H9 (cell line): ENCODE data around the gene TRH. TPM values are rescaled to one million over a fixed set of nuclear protein-coding genes. Genes with fewer than 3 reads are reported as not detected.

ENCODE experiments used
- DNase-seq: peaks from one replicate; pipeline ENCODE4 v3.0.0-alpha.2; 2017
- H2AFZ ChIP-seq: one replicate; pipeline ENCODE4 v1.6.1; 2013; ENCODE audit warnings: mild to moderate bottlenecking, low read length, control low read depth, moderate library complexity
- H2AK5ac ChIP-seq: 2 replicates; pipeline ENCODE4 v1.6.1; 2013; ENCODE audit warnings: low read length, control low read depth, mixed read lengths; ENCODE audit not compliant: insufficient read length
- H2BK120ac ChIP-seq: one replicate; pipeline ENCODE4 v1.6.1; 2013; ENCODE audit warnings: low read depth, mild to moderate bottlenecking, low read length, control low read depth, inconsistent platforms; ENCODE audit not compliant: poor library complexity, severe bottlenecking
- H2BK12ac ChIP-seq: 2 replicates; pipeline ENCODE4 v1.6.1; 2013; ENCODE audit warnings: low read length, control low read depth, mixed read lengths, low read depth; ENCODE audit not compliant: insufficient read length
- H2BK15ac ChIP-seq: 2 replicates; pipeline ENCODE4 v1.6.1; 2013; ENCODE audit warnings: low read depth, low read length, control low read depth
- H2BK20ac ChIP-seq: one replicate; pipeline ENCODE4 v1.6.1; 2013; ENCODE audit warnings: low read depth, mild to moderate bottlenecking, low read length, control low read depth, inconsistent platforms; ENCODE audit not compliant: poor library complexity, severe bottlenecking
- H2BK5ac ChIP-seq: 2 replicates; pipeline ENCODE4 v1.6.1; 2013; ENCODE audit warnings: low read length, control low read depth, mixed read lengths; ENCODE audit not compliant: insufficient read length
- H3K14ac ChIP-seq: 2 replicates; pipeline ENCODE4 v1.6.1; 2013; ENCODE audit warnings: low read length, control low read depth; ENCODE audit not compliant: insufficient read depth
- H3K18ac ChIP-seq: 2 replicates; pipeline ENCODE4 v1.6.1; 2013; ENCODE audit warnings: low read depth, mild to moderate bottlenecking, mixed read lengths, low read length, control low read depth; ENCODE audit not compliant: insufficient read length
- H3K23ac ChIP-seq: 2 replicates; pipeline ENCODE4 v1.6.1; 2013; ENCODE audit warnings: low read length, control low read depth, mixed read lengths, low read depth; ENCODE audit not compliant: insufficient read length
- H3K23me2 ChIP-seq: 2 replicates; pipeline ENCODE4 v1.6.1; 2013; ENCODE audit warnings: low read depth, mild to moderate bottlenecking, mixed read lengths, low read length, control low read depth; ENCODE audit not compliant: insufficient read length, poor library complexity, severe bottlenecking
- H3K27ac ChIP-seq: 2 replicates; pipeline ENCODE4 v1.5.1; 2013; ENCODE audit warnings: low read length, control low read depth, mixed read lengths, low read depth; ENCODE audit not compliant: insufficient read length
- H3K27me3 ChIP-seq: 2 replicates; pipeline ENCODE4 v1.6.1; 2013; ENCODE audit warnings: low read length, control low read depth, inconsistent platforms; ENCODE audit not compliant: insufficient read depth
- H3K4ac ChIP-seq: 2 replicates; pipeline ENCODE4 v1.6.1; 2013; ENCODE audit warnings: low read depth, mild to moderate bottlenecking, control low read depth, inconsistent platforms, low read length, moderate library complexity
- H3K4me1 ChIP-seq: 2 replicates; pipeline ENCODE4 v1.6.1; 2013; ENCODE audit warnings: low read length, control low read depth, inconsistent platforms; ENCODE audit not compliant: insufficient read depth
- H3K4me2 ChIP-seq: 2 replicates; pipeline ENCODE4 v1.6.1; 2013; ENCODE audit warnings: low read length, control low read depth, mixed read lengths; ENCODE audit not compliant: insufficient read length, insufficient read depth
- H3K56ac ChIP-seq: 2 replicates; pipeline ENCODE4 v1.6.1; 2013; ENCODE audit warnings: low read depth, mild to moderate bottlenecking, mixed read lengths, low read length, control low read depth; ENCODE audit not compliant: insufficient read length
- H3K79me1 ChIP-seq: 2 replicates; pipeline ENCODE4 v1.6.1; 2013; ENCODE audit warnings: low read depth, mild to moderate bottlenecking, moderate library complexity, low read length, control low read depth, inconsistent platforms; ENCODE audit not compliant: insufficient read depth, poor library complexity, severe bottlenecking
- H3K79me2 ChIP-seq: 2 replicates; pipeline ENCODE4 v1.6.1; 2013; ENCODE audit warnings: low read length, control low read depth, inconsistent platforms; ENCODE audit not compliant: insufficient read depth
- H3K9ac ChIP-seq: 2 replicates; pipeline ENCODE4 v1.6.1; 2013; ENCODE audit warnings: low read length, control low read depth, mixed read lengths; ENCODE audit not compliant: insufficient read length; ENCODE audit errors: extremely low read depth
- H3K9me3 ChIP-seq: one replicate; pipeline ENCODE4 v1.6.1; 2013; ENCODE audit warnings: low read depth, low read length, inconsistent platforms; ENCODE audit not compliant: control insufficient read depth
- H3T11ph ChIP-seq: one replicate; pipeline ENCODE4 v1.6.1; 2013; ENCODE audit warnings: mild to moderate bottlenecking, low read length, control low read depth, inconsistent platforms
- H4K20me1 ChIP-seq: one replicate; pipeline ENCODE4 v1.6.1; 2013; ENCODE audit not compliant: control insufficient read depth, insufficient read length, insufficient read depth
- H4K5ac ChIP-seq: 2 replicates; pipeline ENCODE4 v1.6.1; 2013; ENCODE audit warnings: low read depth, mild to moderate bottlenecking, mixed read lengths, low read length, control low read depth; ENCODE audit not compliant: insufficient read length
- H4K8ac ChIP-seq: replicated peaks from 2 replicates; pipeline ENCODE4 v1.6.1; 2013; ENCODE audit warnings: low read length, control low read depth, mixed read lengths, low read depth; ENCODE audit not compliant: insufficient read length
- H4K91ac ChIP-seq: 2 replicates; pipeline ENCODE4 v1.6.1; 2013; ENCODE audit warnings: low read depth, mild to moderate bottlenecking, moderate library complexity, mixed read lengths, low read length, control low read depth; ENCODE audit not compliant: insufficient read length
- H3K27ac Mint-ChIP-seq, 3 experiments: 2 replicates in 2 of 3; 3 replicates in 1 of 3; pipeline ENCODE4 v1.8.0; 2020 to 2021; ENCODE audit warnings: mixed read lengths in 3 of 3, mild to moderate bottlenecking in 1 of 3, moderate library complexity in 1 of 3
- H3K27me3 Mint-ChIP-seq: 2 replicates; pipeline ENCODE4 v1.8.0; 2021; ENCODE audit warnings: low read depth, mild to moderate bottlenecking, moderate library complexity, mixed read lengths
- H3K36me3 Mint-ChIP-seq, 3 experiments: 2 replicates in 2 of 3; 3 replicates in 1 of 3; pipeline ENCODE4 v1.8.0; 2020 to 2021; ENCODE audit warnings: low read depth in 3 of 3, mixed read lengths in 3 of 3; ENCODE audit not compliant: insufficient read depth in 1 of 3
- H3K4me1 Mint-ChIP-seq, 2 experiments: 2 replicates each; pipeline ENCODE4 v1.8.0; 2020; ENCODE audit warnings: mixed read lengths in 2 of 2
- H3K4me3 Mint-ChIP-seq, 2 experiments: 2 replicates in 1 of 2; 3 replicates in 1 of 2; pipeline ENCODE4 v1.8.0; 2020 to 2021; ENCODE audit warnings: mild to moderate bottlenecking in 2 of 2, mixed read lengths in 2 of 2, moderate library complexity in 1 of 2
- H3K9me3 Mint-ChIP-seq, 2 experiments: 2 replicates in 1 of 2; 3 replicates in 1 of 2; pipeline ENCODE4 v1.8.0; 2020; ENCODE audit warnings: mild to moderate bottlenecking in 2 of 2, mixed read lengths in 2 of 2, moderate library complexity in 1 of 2
- WGBS: extraction: QIAGEN DNeasy Blood & Tissue Kit; methylation state at CpG from one replicate; pipeline ENCODE4 v1.1.7; 2013; ENCODE audit warnings: missing lambda C conversion rate, low lambda C conversion rate, mixed read lengths; ENCODE audit not compliant: insufficient read length; ENCODE audit errors: extremely low coverage; 5-methylcytosine and 5-hydroxymethylcytosine counted together
- total RNA-seq: library from RNA; stranded (reverse); gene quantifications from 2 replicates; pipeline ENCODE4 v1.2.1, GENCODE V29; 2021
- TF ChIP-seq, protein P1 (sequence below): fragments of 200-600 bp; sonication (generic); conservative IDR thresholded peaks from 3 replicates; pipeline ENCODE4 v1.8.0; 2021; ENCODE audit warnings: antibody characterized with exemption, mild to moderate bottlenecking

Gene TRH
- total RNA-seq, 1 experiment from 2014 or later, result not detected

DNA sequence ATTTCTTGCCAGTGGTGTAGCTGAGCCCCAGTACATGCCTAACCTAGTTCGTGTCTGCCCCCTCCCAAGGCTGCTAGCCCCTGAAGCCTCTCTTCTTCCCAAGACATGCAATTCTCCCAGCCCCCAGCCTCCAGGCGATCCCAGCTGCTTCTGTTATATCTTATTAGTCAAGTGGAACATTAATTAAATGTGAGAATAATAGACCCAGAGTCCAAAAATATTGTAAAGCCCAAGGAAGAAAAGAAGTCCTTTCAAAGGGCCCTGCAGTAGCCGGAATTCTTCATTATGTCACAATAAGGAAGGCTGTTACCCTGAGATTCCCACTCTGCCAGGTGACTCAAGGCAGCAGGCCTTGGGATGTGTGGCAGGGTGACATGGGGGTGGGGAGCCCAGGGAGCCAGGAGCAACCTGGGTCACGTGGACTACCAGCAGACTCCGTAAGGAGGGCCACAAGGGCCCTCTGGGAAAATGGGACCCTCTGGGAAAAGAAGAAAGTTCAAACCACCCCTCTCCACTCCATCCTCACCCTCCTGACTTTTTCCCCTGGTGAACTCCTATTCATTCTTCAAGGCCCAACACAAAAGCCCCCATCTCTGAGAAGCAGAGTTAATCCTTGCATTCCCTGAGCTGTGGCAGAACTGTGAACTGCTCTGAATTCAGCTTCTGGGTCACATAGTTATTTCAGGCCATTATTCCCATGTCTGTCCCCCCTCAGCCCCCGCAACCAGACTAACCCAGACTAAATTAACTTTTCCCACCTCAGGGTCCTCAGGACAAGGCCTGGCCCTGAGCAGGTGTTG lies 21.8 kb upstream of the TRH start:
- no peak overlapping the region for H3K27ac Mint-ChIP-seq
- no peak overlapping the region for H3K9ac ChIP-seq

More for the DNA sequence above, 21.8 kb upstream of the TRH start:
- Histone ChIP-seq H3K4me2 (no peak overlapping the region), H3K4ac (no peak overlapping the region), H2AK5ac (no peak overlapping the region), H4K8ac (no peak overlapping the region), H3T11ph (no peak overlapping the region), H3K14ac (no peak overlapping the region), H3K56ac (no peak overlapping the region), H2BK12ac (no peak overlapping the region), H3K79me1 (no peaks in the 10 kb centered on the region), H2BK20ac (no peak overlapping the region), H3K18ac (no peak overlapping the region), H3K4me1 (no peaks in the 10 kb centered on the region), H3K9me3 (no peaks in the 10 kb centered on the region), H3K27me3 (no peaks in the 10 kb centered on the region), H2BK5ac (no peak overlapping the region), H3K27ac (no peak overlapping the region), H4K91ac (no peak overlapping the region), H2BK15ac (no peak overlapping the region), H2AFZ (no peak overlapping the region), H3K79me2 (no peaks in the 10 kb centered on the region), H4K20me1 (no peaks in the 10 kb centered on the region), H2BK120ac (no peak overlapping the region), H3K23me2 (no peaks in the 10 kb centered on the region), H3K23ac (no peak overlapping the region), H4K5ac (no peak overlapping the region)
- no peaks in the 10 kb centered on the region for H3K9me3 Mint-ChIP-seq
- peaks cover 6 to 17% of the 10 kb centered on the region in 2 experiments for H3K4me1 Mint-ChIP-seq
- TF ChIP-seq, protein P1, sequence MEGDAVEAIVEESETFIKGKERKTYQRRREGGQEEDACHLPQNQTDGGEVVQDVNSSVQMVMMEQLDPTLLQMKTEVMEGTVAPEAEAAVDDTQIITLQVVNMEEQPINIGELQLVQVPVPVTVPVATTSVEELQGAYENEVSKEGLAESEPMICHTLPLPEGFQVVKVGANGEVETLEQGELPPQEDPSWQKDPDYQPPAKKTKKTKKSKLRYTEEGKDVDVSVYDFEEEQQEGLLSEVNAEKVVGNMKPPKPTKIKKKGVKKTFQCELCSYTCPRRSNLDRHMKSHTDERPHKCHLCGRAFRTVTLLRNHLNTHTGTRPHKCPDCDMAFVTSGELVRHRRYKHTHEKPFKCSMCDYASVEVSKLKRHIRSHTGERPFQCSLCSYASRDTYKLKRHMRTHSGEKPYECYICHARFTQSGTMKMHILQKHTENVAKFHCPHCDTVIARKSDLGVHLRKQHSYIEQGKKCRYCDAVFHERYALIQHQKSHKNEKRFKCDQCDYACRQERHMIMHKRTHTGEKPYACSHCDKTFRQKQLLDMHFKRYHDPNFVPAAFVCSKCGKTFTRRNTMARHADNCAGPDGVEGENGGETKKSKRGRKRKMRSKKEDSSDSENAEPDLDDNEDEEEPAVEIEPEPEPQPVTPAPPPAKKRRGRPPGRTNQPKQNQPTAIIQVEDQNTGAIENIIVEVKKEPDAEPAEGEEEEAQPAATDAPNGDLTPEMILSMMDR, result no peak
- no peak for DNase-seq
- WGBS, result no CpG with 5 or more reads among the region's 6 CpGs
- H3K4me3 Mint-ChIP-seq, result no peak overlapping the region; a peak in 1 of 5 replicates
- peaks cover 42% of the 10 kb centered on the region for H3K27me3 Mint-ChIP-seq
- H3K36me3 Mint-ChIP-seq, result no peaks in the 10 kb centered on the region
